Activated T-helper 2 cell treated with anti-CD3 and anti-CD28 coated beads, Interferon-gamma antibody, Interleukin-2, Interleukin-4, amounts not matched to agents 10 μg/mL and 5 μg/mL and 100 μg/mL, durations not matched to agents 14 hours and 24 hours and 36 hours (primary cell): ENCODE data around the gene TRIM25. TPM values are rescaled to one million over a fixed set of nuclear protein-coding genes. Genes with fewer than 3 reads are reported as not detected.
A peak's percentile ranks its signal among the peaks of the same experiment; 100 is the strongest.

ENCODE experiments used
- DNase-seq: peaks from one replicate; pipeline ENCODE4 v3.0.0; 2021; ENCODE audit warnings: low spot score
- H3K27ac Mint-ChIP-seq: one replicate; pipeline ENCODE4 v1.8.0; 2021; ENCODE audit warnings: mixed read lengths
- H3K27me3 Mint-ChIP-seq: one replicate; pipeline ENCODE4 v1.8.0; 2021; ENCODE audit warnings: low read depth, mixed read lengths
- H3K36me3 Mint-ChIP-seq: one replicate; pipeline ENCODE4 v1.8.0; 2021; ENCODE audit warnings: low read depth, mixed read lengths
- H3K4me1 Mint-ChIP-seq: one replicate; pipeline ENCODE4 v1.8.0; 2021; ENCODE audit warnings: low read depth, mixed read lengths
- H3K4me3 Mint-ChIP-seq: one replicate; pipeline ENCODE4 v1.8.0; 2021; ENCODE audit warnings: low read depth, mild to moderate bottlenecking, moderate library complexity, mixed read lengths
- H3K9me3 Mint-ChIP-seq: one replicate; pipeline ENCODE4 v1.8.0; 2021; ENCODE audit warnings: mixed read lengths
- intact Hi-C: fragments of 100-400 bp; cut with micrococcal nuclease; formaldehyde crosslinking; loops from one replicate; pipeline ENCODE4 v1.15.1; 2023
- total RNA-seq: library from RNA; stranded (reverse); gene quantifications from 2 replicates; pipeline ENCODE4 v1.2.3, GENCODE V29; 2022

TRIM25 gene
- total RNA-seq, 1 donor from 2014 or later, result 76.5 TPM

DNA sequence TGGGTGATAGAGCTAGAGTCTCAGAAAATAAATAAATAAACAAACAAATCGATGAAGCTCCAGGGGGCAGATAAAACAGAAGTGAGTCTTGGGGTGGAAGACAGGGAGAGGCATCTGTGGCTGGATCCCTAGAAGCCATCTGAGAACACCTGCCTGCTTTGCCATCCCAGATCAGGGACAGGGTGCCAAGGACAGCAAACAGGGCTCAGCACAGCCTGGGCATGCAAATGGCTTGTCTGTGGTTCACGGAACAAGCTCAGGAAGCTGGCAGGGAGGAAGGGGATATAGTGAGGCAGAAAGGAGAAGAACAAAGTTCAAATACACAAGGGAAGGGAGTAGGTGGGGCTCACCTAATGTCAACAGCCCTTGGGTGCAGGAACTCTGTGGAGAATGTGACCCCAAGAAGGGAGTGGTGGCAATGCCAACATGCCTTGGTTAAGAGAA is 27.5 kb downstream of the TRIM25 start:
- intact Hi-C loops, result no loop called here
- Mint-ChIP-seq H3K4me1 (peaks cover 7% of the 10 kb centered on the region), H3K9me3 (peaks cover 18% of the 10 kb centered on the region), H3K27ac (peak overlapping the region; percentile 3), H3K36me3 (peaks cover 61% of the 10 kb centered on the region), H3K4me3 (no peak overlapping the region), H3K27me3 (no peaks in the 10 kb centered on the region)
- no peak for DNase-seq

DNA sequence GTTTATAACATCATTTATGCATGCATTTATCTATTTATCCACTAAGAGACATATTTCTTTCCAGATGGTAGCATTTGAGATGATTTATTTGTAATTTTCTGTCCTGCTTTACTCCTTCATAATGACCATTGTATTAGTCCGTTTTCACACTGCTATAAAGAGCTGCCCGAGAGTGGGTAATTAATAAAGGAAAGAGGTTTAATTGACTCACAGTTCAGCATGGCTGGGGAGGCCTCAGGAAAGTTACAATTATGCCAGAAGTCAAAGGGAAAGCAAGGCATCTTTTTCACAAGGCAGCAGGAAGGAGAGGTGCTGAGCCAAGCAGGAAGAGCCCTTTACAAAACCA is 28.6 kb downstream of the TRIM25 start:
- no peaks in the 10 kb centered on the region for H3K27me3 Mint-ChIP-seq
- H3K4me3 Mint-ChIP-seq, result no peak overlapping the region
- H3K27ac Mint-ChIP-seq, result peak overlapping the region; percentile 32
- peaks cover 7% of the 10 kb centered on the region for H3K4me1 Mint-ChIP-seq
- H3K9me3 Mint-ChIP-seq, result peaks cover 18% of the 10 kb centered on the region
- no peak for DNase-seq
- peaks cover 52% of the 10 kb centered on the region for H3K36me3 Mint-ChIP-seq
- intact Hi-C loops, result no loop called here

DNA sequence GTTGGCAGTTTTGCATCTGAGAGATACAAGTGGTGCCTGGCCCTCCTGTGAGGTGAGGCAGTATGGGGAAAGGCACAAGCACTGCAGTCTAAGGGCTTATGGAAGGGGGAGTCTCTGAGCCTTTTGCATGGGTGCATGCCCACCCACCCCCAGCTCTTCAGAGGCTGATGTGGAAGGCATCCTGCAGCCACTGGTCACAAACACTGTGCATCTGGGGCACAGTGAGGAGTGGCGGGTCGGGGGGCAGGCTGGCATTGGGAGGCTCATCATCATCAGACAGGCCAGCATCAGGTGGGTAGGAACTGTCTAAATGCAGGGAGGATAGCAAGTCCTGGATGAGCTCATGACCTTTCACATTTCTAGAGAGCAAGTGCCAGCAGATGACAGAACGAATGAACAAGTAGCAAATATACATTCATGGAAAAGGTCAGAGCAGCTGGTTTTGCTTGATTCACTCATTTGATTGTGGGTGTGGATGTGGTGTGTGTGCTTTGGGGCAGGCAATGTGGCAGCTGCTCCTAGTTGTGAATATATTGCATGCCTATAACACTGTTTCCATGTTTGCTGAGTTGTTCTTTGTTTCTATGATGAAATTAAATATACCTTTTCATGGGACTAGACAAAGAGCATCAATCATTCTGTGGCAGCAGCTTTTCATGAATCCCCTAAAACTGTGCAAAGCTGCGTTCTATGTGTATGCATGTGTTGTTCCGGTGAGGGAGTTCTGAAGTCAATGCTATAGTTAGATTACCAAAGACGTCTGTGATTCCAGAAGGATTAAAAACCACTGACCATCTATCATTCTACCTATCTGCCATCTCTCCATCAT is 29.2 kb downstream of the TRIM25 start:
- H3K9me3 Mint-ChIP-seq, result peaks cover 18% of the 10 kb centered on the region
- DNase-seq, result no peak
- H3K27me3 Mint-ChIP-seq, result no peaks in the 10 kb centered on the region
- peaks cover 47% of the 10 kb centered on the region for H3K36me3 Mint-ChIP-seq
- intact Hi-C loops, result no loop called here
- no peak overlapping the region for H3K4me3 Mint-ChIP-seq
- peaks cover 7% of the 10 kb centered on the region for H3K4me1 Mint-ChIP-seq
- H3K27ac Mint-ChIP-seq, result peak overlapping the region; percentile 32

DNA sequence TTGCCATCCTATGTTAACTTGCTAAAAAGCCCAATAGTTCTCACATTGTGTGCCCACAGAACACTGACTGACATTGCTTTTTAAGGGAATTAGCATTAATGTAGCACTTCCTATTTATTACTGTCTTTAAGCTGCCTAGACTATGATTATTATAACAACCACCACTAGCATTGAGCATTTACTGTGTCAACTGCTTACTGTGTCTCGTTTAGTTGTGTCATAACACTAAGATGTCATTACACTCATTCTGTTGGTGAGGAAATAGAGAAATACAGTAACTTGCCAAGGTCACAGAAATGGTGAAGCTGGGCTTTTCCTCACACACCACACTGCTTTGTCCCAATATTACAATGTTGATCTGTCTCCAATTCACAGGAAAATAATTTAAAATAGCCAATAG is 30.2 kb downstream of the TRIM25 start:
- intact Hi-C loops, result no loop called here
- no peak for DNase-seq
- Mint-ChIP-seq H3K27me3 (no peaks in the 10 kb centered on the region), H3K4me3 (no peak overlapping the region), H3K27ac (no peak overlapping the region), H3K4me1 (peaks cover 7% of the 10 kb centered on the region), H3K9me3 (peaks cover 15% of the 10 kb centered on the region), H3K36me3 (peaks cover 37% of the 10 kb centered on the region)

DNA sequence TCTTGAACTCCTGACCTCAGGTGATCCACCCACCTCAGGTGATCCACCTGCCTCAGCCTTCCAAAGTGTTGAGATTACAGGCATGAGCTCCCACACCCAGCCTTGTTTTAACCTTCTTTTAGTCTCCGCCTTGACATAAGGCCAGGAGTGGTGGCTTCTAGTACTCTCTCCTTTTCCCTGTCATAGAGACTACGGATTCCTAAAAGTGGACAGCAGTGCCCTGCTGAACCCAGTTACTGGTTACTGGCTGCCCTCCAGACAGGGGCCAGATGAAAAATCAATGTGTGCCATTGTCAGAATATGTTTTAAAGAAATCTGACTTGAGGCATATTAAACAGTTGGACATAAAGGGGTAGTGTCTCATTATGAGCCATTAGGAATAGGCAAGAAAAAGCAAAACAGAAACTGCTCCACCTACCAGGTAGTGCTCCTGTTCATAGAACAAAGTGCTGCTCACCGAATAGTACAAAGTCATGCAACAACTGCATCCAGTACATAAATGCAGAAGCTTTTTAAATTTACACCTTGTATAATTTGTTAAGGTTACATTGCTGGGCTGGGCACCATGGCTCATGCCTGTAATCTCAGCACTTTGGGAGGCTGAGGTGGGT is 32.1 kb downstream of the TRIM25 start:
- DNase-seq, result no peak
- Mint-ChIP-seq H3K4me1 (peaks cover 5% of the 10 kb centered on the region), H3K27me3 (no peaks in the 10 kb centered on the region), H3K9me3 (no peaks in the 10 kb centered on the region), H3K4me3 (no peak overlapping the region), H3K27ac (no peak overlapping the region), H3K36me3 (peaks cover 18% of the 10 kb centered on the region)
- intact Hi-C loops, result no loop called here

DNA sequence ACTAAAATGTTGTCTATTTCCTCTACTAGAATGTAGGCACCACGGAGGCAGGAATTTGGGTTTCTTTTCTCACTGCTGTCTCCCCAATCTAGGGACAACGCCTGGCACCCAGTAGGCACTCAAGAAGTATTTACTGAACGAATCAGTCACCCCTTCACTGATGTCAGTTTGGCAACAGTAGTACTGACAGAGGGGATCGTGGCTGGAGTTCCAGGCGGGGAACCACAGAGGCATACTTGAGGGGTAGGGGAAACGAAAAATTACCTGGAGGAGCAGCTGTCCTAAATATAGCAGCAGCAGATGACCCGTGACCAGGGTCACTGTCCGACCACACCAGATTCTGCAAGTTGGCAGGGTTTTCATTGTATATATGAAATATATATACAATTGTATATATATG is 33.3 kb downstream of the TRIM25 start:
- no peak for DNase-seq
- H3K9me3 Mint-ChIP-seq, result no peaks in the 10 kb centered on the region
- H3K27me3 Mint-ChIP-seq, result no peaks in the 10 kb centered on the region
- peaks cover 5% of the 10 kb centered on the region for H3K4me1 Mint-ChIP-seq
- peaks cover 11% of the 10 kb centered on the region for H3K36me3 Mint-ChIP-seq
- no peak overlapping the region for H3K4me3 Mint-ChIP-seq
- no peak overlapping the region for H3K27ac Mint-ChIP-seq
- intact Hi-C loops, result no loop called here

DNA sequence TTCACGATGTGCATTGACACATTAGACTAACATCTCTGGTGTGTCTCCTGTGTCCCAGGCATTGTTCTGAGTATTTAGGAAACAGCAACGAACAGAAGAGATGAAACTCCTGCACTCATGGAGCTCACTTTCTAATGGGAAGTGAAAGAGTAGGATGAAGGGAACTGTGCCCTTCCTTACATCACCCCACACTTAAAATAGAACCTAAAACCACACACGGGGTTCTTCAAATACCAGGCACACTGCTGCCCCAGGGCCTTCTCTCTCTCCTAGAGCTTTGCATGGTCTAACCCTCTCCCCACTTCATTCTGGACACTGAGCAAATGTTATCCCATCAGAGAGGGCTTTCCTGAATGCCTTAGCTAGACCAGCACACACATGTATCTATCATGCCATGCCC is 33.7 kb downstream of the TRIM25 start:
- Mint-ChIP-seq H3K4me3 (no peak overlapping the region), H3K27ac (no peak overlapping the region), H3K36me3 (peaks cover 7% of the 10 kb centered on the region), H3K27me3 (no peaks in the 10 kb centered on the region), H3K9me3 (no peaks in the 10 kb centered on the region), H3K4me1 (peaks cover 2% of the 10 kb centered on the region)
- intact Hi-C loops, result no loop called here
- DNase-seq, result no peak

DNA sequence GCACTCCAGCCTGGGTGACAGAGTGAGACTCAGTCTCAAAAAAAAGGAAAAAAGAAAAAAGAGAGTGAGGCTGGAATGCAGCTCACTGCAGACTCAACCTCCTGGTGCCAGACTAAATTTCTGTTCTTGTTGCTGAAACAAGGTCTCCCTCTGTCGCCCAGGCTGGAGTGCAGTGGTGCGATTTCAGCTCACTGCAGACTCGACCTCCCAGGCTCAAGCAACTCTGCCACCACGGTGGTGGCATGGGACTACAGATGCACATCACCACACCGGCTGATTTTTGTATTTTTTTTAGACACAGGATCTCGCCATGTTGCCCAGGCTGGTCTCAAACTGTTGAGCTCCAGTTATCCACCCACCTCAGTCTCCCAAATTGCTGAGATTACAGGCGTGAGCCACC is 34.6 kb downstream of the TRIM25 start:
- Mint-ChIP-seq H3K36me3 (peaks cover 5% of the 10 kb centered on the region), H3K4me3 (no peak overlapping the region), H3K9me3 (no peaks in the 10 kb centered on the region), H3K27ac (no peak overlapping the region), H3K4me1 (no peaks in the 10 kb centered on the region), H3K27me3 (no peaks in the 10 kb centered on the region)
- intact Hi-C loops, result no loop called here
- DNase-seq, result no peak

DNA sequence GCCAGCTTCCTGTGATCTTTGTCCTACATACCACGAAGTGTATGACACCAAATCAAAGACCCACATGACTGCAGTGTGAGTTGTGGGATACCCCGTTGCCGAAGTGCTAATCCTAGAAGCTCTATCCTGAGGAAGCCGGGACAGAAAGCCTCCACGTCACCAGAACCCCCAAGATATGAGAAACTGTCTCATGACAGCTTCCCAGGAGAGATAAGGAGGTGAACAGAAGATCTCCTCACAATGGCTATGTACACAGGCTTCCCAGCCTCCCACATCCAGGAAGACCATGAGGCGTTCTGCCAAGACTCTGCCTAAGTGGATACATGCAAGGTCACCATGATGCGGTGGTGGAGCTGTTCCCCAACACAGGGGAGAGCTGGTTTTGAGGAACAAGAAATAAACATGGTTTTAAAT is 37.1 kb downstream of the TRIM25 start:
- Mint-ChIP-seq H3K4me3 (no peak overlapping the region), H3K27ac (no peak overlapping the region), H3K9me3 (no peaks in the 10 kb centered on the region), H3K36me3 (no peaks in the 10 kb centered on the region), H3K27me3 (peaks cover 3% of the 10 kb centered on the region), H3K4me1 (no peaks in the 10 kb centered on the region)
- DNase-seq, result no peak
- intact Hi-C loops, result no loop called here

DNA sequence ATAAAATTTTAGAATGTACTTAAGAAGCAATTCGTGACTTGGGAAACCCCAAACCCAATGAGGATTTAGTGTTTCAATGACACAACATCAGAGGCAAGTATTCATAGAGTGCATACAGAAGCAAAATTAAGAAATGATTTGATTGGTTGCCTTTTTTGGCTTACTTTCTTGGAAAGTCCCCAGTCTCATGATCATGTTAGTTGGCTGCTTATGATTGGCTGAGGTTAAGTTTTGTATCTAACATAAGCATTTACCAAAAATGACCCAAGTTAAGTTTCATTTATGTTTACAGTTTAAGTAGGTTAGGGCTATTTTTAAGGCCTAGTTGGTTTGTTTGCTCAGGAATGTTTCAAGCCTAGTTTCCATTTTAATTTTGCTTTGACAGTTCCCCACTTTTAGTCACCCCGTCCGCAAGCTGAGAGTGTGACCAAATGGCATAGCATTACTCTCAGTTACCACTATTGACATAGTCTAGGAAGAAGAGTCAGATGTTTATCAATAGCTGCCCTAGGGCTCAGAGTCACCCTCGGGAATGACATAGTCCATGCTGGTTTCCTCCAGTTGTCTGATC is 43.7 kb downstream of the TRIM25 start:
- intact Hi-C loops, result no loop called here
- H3K27me3 Mint-ChIP-seq, result peaks cover 3% of the 10 kb centered on the region
- no peaks in the 10 kb centered on the region for H3K9me3 Mint-ChIP-seq
- peak overlapping the region; percentile 42 for H3K27ac Mint-ChIP-seq
- DNase-seq, result no peak
- peaks cover 8% of the 10 kb centered on the region for H3K4me1 Mint-ChIP-seq
- no peak overlapping the region for H3K4me3 Mint-ChIP-seq
- H3K36me3 Mint-ChIP-seq, result peaks cover 15% of the 10 kb centered on the region

DNA sequence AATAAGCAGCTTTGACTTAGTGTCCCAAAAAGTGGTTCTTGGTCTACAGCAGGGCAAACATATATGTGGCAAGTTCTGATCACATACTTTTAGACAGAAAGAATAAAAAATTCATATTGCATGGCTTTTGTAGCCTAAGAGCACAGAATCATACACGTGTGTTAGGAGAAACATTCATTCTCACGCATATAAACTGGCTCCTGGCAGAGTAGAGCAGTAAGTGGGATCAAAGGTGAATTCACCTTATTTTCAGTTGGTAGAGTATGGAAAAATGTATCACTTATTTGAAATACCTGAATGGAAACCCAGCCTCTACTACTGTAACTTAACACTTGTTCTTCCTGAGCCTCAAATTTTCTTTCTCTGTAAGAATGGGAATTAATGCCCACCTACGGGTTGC is 45.1 kb downstream of the TRIM25 start:
- H3K4me1 Mint-ChIP-seq, result peaks cover 8% of the 10 kb centered on the region
- no peak overlapping the region for H3K4me3 Mint-ChIP-seq
- H3K27ac Mint-ChIP-seq, result no peak overlapping the region
- H3K27me3 Mint-ChIP-seq, result peaks cover under 1% of the 10 kb centered on the region
- intact Hi-C loops, result no loop called here
- peaks cover 21% of the 10 kb centered on the region for H3K36me3 Mint-ChIP-seq
- H3K9me3 Mint-ChIP-seq, result no peaks in the 10 kb centered on the region
- DNase-seq, result no peak

DNA sequence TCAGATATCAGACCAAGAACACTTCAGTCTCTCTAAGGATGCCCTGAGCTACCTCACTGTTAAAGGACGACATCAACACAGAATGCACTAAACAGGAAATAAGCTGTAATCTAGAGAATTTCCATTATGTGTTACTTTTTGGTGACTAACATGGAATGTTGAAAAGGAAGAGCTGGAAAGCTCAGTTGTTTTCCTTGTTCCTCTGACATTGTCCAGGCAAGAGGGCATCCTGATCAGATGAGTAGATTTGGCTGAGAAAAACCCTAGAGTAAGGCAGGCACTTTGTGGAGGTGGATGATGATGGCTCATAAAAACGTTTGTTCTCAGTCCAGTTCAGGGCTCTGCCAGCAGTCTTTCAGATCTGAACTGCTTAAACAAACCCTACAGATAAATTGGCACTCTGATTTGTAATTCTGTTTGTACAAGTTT is 45.9 kb downstream of the TRIM25 start:
- Mint-ChIP-seq H3K27me3 (no peaks in the 10 kb centered on the region), H3K4me1 (peaks cover 8% of the 10 kb centered on the region), H3K4me3 (no peak overlapping the region), H3K27ac (no peak overlapping the region), H3K9me3 (no peaks in the 10 kb centered on the region), H3K36me3 (peaks cover 23% of the 10 kb centered on the region)
- DNase-seq, result no peak
- intact Hi-C loops, result no loop called here

DNA sequence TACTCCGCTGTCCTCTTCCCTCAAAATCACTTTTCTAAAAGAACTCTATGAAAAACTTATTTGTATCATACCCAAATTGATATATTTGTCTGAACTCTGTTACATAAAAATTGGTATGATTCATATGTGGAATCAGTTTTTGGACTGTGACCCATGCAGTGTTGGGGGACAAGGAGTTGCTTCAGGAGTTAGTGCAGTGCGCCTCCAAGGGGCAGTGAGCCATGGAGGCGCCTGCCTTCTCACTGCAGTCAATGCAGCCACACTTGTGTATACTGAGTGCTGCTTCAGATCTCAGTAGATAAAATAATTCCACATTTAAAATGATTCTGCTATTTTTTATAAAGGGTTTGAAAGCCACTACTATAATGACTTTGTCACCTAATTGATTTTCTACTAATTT is 47.4 kb downstream of the TRIM25 start:
- Mint-ChIP-seq H3K4me3 (no peak overlapping the region), H3K27me3 (no peaks in the 10 kb centered on the region), H3K27ac (no peak overlapping the region), H3K4me1 (peaks cover 8% of the 10 kb centered on the region), H3K9me3 (no peaks in the 10 kb centered on the region), H3K36me3 (peaks cover 37% of the 10 kb centered on the region)
- intact Hi-C loops, result no loop called here
- no peak for DNase-seq
